HG02938 (cell line): ENCODE results near the gene HOXA10.
A peak's percentile ranks its signal among the peaks of the same experiment; 100 is the strongest.

Experiments
- ATAC-seq: cut with Tn5 transposase; IDR thresholded peaks from one replicate; pipeline ENCODE4 v1.9.1; 2021; ENCODE audit warnings: mild to moderate bottlenecking, moderate library complexity; ENCODE audit not compliant: unreplicated experiment

Gene HOXA10

GRCh38 chr7:27168265-27168947 lies 5.7 kb downstream of the HOXA10 start:
- no peak for ATAC-seq

GRCh38 chr7:27167916-27168264 lies 6.2 kb downstream of the HOXA10 start:
- ATAC-seq, result no peak

- ATAC-seq, result no peak
Observed at GRCh38 chr7:27166531-27167505, 7.3 kb downstream of the HOXA10 start.

- ATAC-seq, result no peak
Observed at GRCh38 chr7:27165996-27166530, 8.1 kb downstream of the HOXA10 start.

GRCh38 chr7:27165089-27165995 lies 8.8 kb downstream of the HOXA10 start, which contains the start of gene HOXA9:
Gene HOXA9 (minus strand): TSS chr7:27165537. CDS start chr7:27165457, 80 bp downstream.
- no peak for ATAC-seq

GRCh38 chr7:27164367-27165088 lies 9.6 kb downstream of the HOXA10 start:
- no peak for ATAC-seq

- ATAC-seq, result no peak
Observed at GRCh38 chr7:27164045-27164366, 10.1 kb downstream of the HOXA10 start.

- no peak for ATAC-seq
Observed at GRCh38 chr7:27163288-27164044, 10.7 kb downstream of the HOXA10 start.

GRCh38 chr7:27162561-27163287 lies 11.4 kb downstream of the HOXA10 start:
- no peak for ATAC-seq

GRCh38 chr7:27161721-27162560 lies 12.2 kb downstream of the HOXA10 start:
- ATAC-seq, result no peak

GRCh38 chr7:27161214-27161720 lies 12.9 kb downstream of the HOXA10 start:
- ATAC-seq, result peak; percentile 10

GRCh38 chr7:27160546-27161213 lies 13.4 kb downstream of the HOXA10 start:
- ATAC-seq, result peak; percentile 57

- peak; percentile 20 for ATAC-seq
Observed at GRCh38 chr7:27160145-27160545, 14.0 kb downstream of the HOXA10 start.

GRCh38 chr7:27159266-27160144 lies 14.6 kb downstream of the HOXA10 start:
- no peak for ATAC-seq

- ATAC-seq, result no peak
Observed at GRCh38 chr7:27158436-27159265, 15.5 kb downstream of the HOXA10 start.
